MCF 10A (cell line): ENCODE data around the gene CD48. TPM values are rescaled to one million over a fixed set of nuclear protein-coding genes. Genes with fewer than 3 reads are reported as not detected.

Experiments
- BruUV-seq: library from RNA; stranded (reverse); fragments of 400-500 nt; replicated peaks from 2 replicates; lab custom pipeline; 2021; lab: Mats Ljungman, UMichigan
- CTCF ChIA-PET: fragments of 300-600 bp; sonication (Branson Sonifier 250); formaldehyde crosslinking; extraction: SDS; loops from one replicate; lab custom pipeline; 2021; ENCODE audit warnings: antibody characterized with exemption, inconsistent platforms; lab: Yijun Ruan, JAX
- POLR2A ChIA-PET: fragments of 300-600, 350-650 bp; sonication (Branson Sonifier 250); formaldehyde crosslinking; extraction: SDS; loops from one replicate; lab custom pipeline; 2020; ENCODE audit warnings: antibody characterized with exemption, inconsistent platforms; lab: Yijun Ruan, JAX
- DNase-seq: peaks from one replicate; pipeline ENCODE4 v3.0.0-alpha.2; 2018; ENCODE audit not compliant: unreplicated experiment
- H3K27ac Mint-ChIP-seq: one replicate; pipeline ENCODE4 v1.8.0; 2022; ENCODE audit warnings: mild to moderate bottlenecking, low read depth, mixed read lengths; ENCODE audit not compliant: unreplicated experiment
- H3K27me3 Mint-ChIP-seq: one replicate; pipeline ENCODE4 v1.8.0; 2022; ENCODE audit warnings: mixed read lengths; ENCODE audit not compliant: insufficient read depth, unreplicated experiment
- H3K36me3 Mint-ChIP-seq: one replicate; pipeline ENCODE4 v1.8.0; 2022; ENCODE audit warnings: mild to moderate bottlenecking, moderate library complexity, mixed read lengths; ENCODE audit not compliant: insufficient read depth, unreplicated experiment
- H3K4me1 Mint-ChIP-seq: one replicate; pipeline ENCODE4 v1.8.0; 2022; ENCODE audit warnings: mixed read lengths; ENCODE audit not compliant: insufficient read depth, unreplicated experiment
- H3K4me3 Mint-ChIP-seq: one replicate; pipeline ENCODE4 v1.8.0; 2022; ENCODE audit warnings: mild to moderate bottlenecking, moderate library complexity, mixed read lengths; ENCODE audit not compliant: unreplicated experiment
- H3K9me3 Mint-ChIP-seq: one replicate; pipeline ENCODE4 v1.8.0; 2022; ENCODE audit warnings: mixed read lengths; ENCODE audit not compliant: unreplicated experiment
- CTCF ChIP-seq: fragments of 200-600 bp; IDR thresholded peaks from one replicate; pipeline ENCODE4 v1.8.0; 2022; ENCODE audit warnings: antibody characterized with exemption, mild to moderate bottlenecking; ENCODE audit not compliant: unreplicated experiment
- intact Hi-C: fragments of 100-400 bp; cut with micrococcal nuclease; formaldehyde crosslinking; loops from 2 replicates; pipeline ENCODE4 v1.14.1; 2022
- total RNA-seq: library from RNA; stranded (reverse); gene quantifications from 2 replicates; pipeline ENCODE4 v1.2.3, GENCODE V29; 2022

CD48 gene
- total RNA-seq, 1 experiment from 2014 or later = not detected

- CTCF ChIA-PET = no interaction called here
- Mint-ChIP-seq H3K4me1 (no peaks in the 10 kb centered on the region), H3K27ac (no peak overlapping the region), H3K9me3 (no peaks in the 10 kb centered on the region), H3K4me3 (no peak overlapping the region), H3K27me3 (no peaks in the 10 kb centered on the region), H3K36me3 (no peaks in the 10 kb centered on the region)
- intact Hi-C loops = no loop called here
- POLR2A ChIA-PET = no interaction called here
- TF ChIP-seq CTCF = no peak
- no TSS peak for BruUV-seq
- DNase-seq = no peak
Observed at GRCh38 chr1:160638540-160638857, 73.1 kb downstream of the CD48 start.

- BruUV-seq = no TSS peak
- H3K27ac Mint-ChIP-seq = no peak overlapping the region
- intact Hi-C loops = no loop called here
Observed at GRCh38 chr1:160637821-160638539, 73.6 kb downstream of the CD48 start.

GRCh38 chr1:160637065-160637464 is 74.6 kb downstream of the CD48 start:
- DNase-seq = no peak
- Mint-ChIP-seq H3K9me3 (no peaks in the 10 kb centered on the region), H3K27me3 (no peaks in the 10 kb centered on the region), H3K27ac (no peak overlapping the region), H3K4me3 (no peak overlapping the region), H3K4me1 (no peaks in the 10 kb centered on the region), H3K36me3 (no peaks in the 10 kb centered on the region)
- ChIA-PET POLR2A (no interaction called here), CTCF (interaction anchor here (0.6 kb wide), 1 partner anchor 337 kb away, joined by 5 read pairs; no protein-coding TSS in a partner anchor)
- no peak for TF ChIP-seq CTCF
- BruUV-seq = no TSS peak
- intact Hi-C loops = no loop called here

More at GRCh38 chr1:160637821-160638539, 73.6 kb downstream of the CD48 start:
- CTCF ChIA-PET = interaction anchor here (0.6 kb wide), 1 partner anchor 336 kb away, joined by 5 read pairs; no protein-coding TSS in a partner anchor
- no peaks in the 10 kb centered on the region for H3K4me1 Mint-ChIP-seq
- no peaks in the 10 kb centered on the region for H3K27me3 Mint-ChIP-seq
- DNase-seq = no peak
- no peaks in the 10 kb centered on the region for H3K9me3 Mint-ChIP-seq
- no peak overlapping the region for H3K4me3 Mint-ChIP-seq
- no peaks in the 10 kb centered on the region for H3K36me3 Mint-ChIP-seq
- POLR2A ChIA-PET = no interaction called here
- TF ChIP-seq CTCF = no peak

- intact Hi-C loops = no loop called here
- Mint-ChIP-seq H3K9me3 (no peaks in the 10 kb centered on the region), H3K4me1 (no peaks in the 10 kb centered on the region), H3K27ac (no peak overlapping the region), H3K27me3 (no peaks in the 10 kb centered on the region), H3K4me3 (no peak overlapping the region), H3K36me3 (no peaks in the 10 kb centered on the region)
- CTCF ChIA-PET = no interaction called here
- DNase-seq = no peak
- no TSS peak for BruUV-seq
- TF ChIP-seq CTCF = no peak
- POLR2A ChIA-PET = no interaction called here
Observed at GRCh38 chr1:160636547-160636946, 75.1 kb downstream of the CD48 start.
